ENCODE data around the gene HES5.

GRCh38 chr1:2519029-2519685 lies 10.9 kb downstream of the HES5 start:
- TF ChIP-seq, protein P1, sequence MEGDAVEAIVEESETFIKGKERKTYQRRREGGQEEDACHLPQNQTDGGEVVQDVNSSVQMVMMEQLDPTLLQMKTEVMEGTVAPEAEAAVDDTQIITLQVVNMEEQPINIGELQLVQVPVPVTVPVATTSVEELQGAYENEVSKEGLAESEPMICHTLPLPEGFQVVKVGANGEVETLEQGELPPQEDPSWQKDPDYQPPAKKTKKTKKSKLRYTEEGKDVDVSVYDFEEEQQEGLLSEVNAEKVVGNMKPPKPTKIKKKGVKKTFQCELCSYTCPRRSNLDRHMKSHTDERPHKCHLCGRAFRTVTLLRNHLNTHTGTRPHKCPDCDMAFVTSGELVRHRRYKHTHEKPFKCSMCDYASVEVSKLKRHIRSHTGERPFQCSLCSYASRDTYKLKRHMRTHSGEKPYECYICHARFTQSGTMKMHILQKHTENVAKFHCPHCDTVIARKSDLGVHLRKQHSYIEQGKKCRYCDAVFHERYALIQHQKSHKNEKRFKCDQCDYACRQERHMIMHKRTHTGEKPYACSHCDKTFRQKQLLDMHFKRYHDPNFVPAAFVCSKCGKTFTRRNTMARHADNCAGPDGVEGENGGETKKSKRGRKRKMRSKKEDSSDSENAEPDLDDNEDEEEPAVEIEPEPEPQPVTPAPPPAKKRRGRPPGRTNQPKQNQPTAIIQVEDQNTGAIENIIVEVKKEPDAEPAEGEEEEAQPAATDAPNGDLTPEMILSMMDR (IDR thresholded peaks at IDR 0.05), result no peak
- TF ChIP-seq EP300 (IDR thresholded peaks at IDR 0.05) (no peak), POLR2AphosphoS5 (IDR thresholded peaks at IDR 0.05) (no peak), POLR2A (IDR thresholded peaks at IDR 0.05; ENCODE audit: low read depth) (no peak)
